Activated CD8-positive, alpha-beta memory T cell treated with anti-CD3 and anti-CD28 coated beads, Interleukin-2, amount 50 U/mL, for 24 hours (primary cell): ENCODE measurements around the gene DRC1.

ENCODE experiments used
- DNase-seq: peaks from one replicate; pipeline ENCODE4 v3.0.0-alpha.2; 2020; ENCODE audit errors: extremely low read depth

The DRC1 gene

DNA sequence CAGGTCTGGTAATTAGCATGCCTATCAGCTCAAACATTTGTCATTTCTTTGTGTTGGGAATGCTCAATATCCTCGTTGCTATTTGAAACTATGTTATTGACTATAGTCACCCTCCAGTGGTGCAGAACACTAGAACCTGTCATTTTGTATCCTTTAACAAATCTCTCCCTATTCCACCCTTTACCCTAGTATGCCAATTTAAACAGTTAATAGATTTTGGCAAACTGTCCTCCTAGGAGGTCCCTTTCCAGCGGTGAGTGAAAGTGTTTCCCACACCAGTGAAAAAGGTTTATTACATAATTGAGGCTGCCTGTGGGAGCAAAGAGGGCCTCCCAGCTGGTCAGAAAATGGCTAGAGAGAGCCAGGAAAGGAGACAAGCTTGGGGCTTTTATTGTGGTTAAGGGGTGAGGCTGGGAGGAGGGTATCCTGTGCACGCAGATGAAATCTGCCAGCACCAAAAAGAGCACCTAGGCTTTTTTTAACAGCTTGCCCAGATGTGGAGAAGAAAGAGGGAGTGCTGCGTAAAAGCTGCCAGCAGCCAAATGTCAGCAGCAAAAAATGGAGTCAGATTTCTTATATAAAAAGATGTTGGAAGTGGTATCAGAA is 1.8 kb upstream of the DRC1 start:
- no peak for DNase-seq

GRCh38 chr2:26400723-26401122 is 997 bp upstream of the DRC1 start:
- DNase-seq = no peak

DNA sequence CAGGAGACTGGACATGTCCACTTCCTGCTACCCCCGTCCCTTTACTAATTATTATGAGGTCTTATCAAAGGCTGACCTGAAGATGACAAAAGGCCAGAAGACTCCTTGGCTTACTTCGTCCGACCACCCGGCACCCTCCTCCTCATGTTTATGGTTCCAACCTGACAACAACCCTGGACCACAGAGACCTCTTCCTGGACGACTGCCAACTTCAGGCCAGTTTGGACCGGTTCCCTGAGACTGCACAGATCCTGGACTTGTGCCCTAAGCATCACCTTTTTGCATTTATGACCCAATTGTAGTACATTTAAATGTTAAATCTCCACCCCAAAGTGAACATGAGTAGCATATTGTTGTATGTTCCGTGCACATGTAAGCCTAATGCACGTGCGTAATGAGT is 5.8 kb downstream of the DRC1 start:
- DNase-seq = no peak

- DNase-seq = no peak
Observed at GRCh38 chr2:26409785-26410184, 8.1 kb downstream of the DRC1 start.

DNA sequence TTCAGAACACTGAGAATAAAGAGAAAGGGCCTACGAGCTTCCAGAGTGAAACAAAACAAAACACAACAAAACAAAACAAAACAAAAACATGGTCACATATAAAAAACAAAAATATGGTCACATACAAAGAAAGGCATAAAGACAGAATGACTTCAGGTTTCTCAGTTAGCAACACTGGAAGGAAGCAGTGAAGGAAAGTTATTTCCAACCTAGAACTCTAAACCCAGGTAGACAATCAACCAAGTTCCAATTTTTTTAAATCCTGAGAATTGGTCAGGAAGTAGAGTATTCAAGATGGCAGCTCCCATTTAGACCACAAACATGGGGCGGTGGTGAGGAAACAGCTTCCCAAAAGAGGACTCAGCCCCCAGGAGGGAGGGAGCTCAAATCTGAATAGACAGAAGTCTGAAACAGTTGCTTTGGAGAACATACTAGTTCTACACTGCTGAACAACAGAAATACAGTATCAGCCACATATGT is 9.1 kb downstream of the DRC1 start:
- DNase-seq = no peak

- no peak for DNase-seq
Observed at GRCh38 chr2:26411419-26411818, 9.7 kb downstream of the DRC1 start.

DNA sequence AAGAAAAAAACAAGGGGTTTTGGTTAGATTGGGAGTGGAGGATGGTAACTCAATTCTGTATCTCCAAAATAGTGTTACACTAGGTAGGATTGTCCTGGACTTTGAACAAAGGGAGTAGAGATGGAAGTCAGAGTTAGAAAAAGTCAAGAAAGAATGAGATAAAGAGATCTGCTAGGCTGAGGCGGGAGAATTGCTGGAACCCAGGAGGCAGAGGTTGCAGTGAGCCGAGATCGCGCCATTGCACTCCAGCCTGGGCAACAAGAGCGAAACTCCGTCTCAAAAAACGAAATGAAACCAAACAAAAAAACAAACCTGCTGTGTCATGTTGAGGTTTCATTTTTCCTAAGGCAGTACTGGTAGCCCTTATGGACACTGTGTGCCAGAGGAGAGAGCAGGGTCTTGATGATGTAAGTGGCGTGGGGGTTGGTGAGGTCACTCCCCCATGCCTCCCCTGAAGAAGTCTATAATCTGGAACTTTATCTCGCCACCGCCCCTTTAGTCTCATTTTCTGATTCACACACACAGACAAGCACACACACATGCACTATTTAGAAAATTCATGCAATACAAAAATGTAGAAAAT is 10.5 kb downstream of the DRC1 start:
- no peak for DNase-seq

- no peak for DNase-seq
Observed at GRCh38 chr2:26414311-26414710, 12.6 kb downstream of the DRC1 start.

DNA sequence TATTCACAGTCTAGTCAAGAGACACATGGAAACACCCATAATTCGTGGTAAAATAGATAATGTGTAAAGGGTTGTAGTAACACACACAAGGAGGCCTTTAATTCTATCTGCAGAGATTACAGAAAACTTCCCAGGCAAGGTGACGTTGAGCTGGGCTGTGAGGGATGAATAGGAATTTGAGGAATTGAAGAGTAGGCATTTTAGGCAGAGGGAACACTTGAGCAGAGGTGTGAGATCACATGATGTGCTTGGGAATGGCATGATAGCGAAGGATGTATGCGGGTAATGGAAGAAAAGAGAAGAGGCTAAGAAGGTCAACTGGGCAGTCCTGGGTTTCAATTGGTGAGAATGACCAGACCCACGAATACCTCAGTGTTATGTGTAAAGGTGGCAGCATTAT is 20.2 kb downstream of the DRC1 start:
- DNase-seq = no peak

DNA sequence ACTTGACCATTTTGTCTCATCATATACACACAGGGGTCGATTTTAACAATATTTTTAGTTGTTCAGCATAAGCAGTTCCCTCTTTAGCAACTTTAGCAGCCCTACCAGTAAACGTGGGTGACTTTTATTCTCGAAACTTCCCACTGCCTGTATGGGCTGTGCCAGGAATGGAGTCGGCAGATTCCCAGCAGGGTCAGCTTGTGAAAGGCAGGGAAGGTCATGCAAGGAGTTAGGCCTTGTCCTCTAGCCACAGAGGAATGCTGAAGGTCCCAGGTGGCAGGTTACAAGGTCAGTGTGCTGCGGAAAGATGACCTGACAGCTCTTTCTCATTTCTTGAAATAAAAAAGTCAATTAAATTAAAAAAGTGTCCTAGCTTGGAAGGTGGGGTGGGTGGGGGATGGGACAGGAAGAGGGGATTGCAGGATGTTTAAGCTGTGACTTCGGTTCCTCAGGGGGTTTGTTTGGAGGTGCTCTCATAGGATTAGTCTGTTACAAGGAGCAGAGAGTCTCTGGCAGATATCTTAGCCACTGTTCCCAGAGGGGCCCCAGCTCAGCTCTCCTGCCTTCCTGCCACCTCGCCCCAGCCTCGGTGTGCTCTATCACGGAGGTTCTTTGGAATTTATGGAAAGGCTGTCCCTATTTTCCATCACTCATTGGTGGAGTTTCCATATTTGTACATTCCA is 21.4 kb downstream of the DRC1 start:
- no peak for DNase-seq

DNA sequence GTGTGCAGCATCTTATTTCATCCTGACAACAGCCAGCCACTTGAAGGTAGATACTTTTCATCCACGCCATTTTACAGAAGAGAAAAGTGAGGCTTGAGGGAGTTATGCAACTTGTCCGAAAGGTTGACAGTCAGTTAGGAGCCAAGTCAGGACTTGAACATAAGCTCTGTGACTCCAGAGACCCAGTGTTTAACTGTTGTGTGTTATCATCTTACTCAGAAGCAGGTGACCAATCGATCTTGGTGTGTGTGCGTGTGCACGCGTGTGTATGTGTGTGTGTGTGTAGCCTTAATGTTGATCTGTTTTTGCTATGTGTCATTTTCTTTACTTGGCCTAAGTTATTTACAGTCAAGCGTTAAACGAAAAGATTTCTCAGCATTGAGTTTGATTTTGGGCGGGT is 22.0 kb downstream of the DRC1 start:
- DNase-seq = no peak

GRCh38 chr2:26424221-26424620 is 22.5 kb downstream of the DRC1 start:
- no peak for DNase-seq

DNA sequence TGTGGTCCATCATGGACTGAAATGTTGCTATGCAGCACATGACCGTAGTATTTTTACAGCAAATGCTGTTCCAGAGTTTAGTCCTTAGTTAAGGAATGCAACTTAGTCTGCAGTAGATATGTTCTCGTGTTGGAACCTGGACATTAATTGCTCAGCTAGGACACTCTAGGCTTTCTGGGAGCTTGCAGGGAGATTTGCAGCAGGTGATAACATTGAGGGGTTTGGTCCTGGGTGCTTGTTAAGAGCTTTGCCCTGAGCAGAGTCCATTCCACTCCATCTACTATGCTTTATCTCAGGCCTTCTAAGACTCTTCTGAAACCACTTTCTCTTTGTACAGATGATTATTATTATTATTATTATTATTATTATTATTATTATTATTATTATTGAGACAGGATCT is 27.1 kb downstream of the DRC1 start:
- no peak for DNase-seq

- no peak for DNase-seq
Observed at GRCh38 chr2:26429779-26430578, 28.3 kb downstream of the DRC1 start.

DNA sequence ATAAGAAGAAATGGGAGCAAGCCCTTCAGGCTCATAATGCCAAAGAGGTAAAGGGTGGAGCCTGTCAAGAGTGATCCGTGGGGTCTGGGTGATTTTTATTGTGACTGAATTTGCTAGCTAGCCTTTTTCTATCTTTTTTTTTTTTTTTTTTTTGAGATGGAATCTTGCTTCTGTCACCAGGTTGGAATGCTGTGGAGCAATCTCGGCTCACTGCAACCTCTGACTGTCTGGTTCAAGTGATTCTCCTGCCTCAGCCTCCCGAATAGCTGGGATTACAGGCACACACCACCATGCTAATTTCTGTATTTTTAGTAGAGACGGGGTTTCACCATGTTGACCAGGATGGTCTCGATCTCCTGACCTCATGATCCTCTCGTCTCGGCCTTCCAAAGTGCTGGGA is 29.1 kb downstream of the DRC1 start:
- no peak for DNase-seq

- DNase-seq = no peak
Observed at GRCh38 chr2:26432363-26432762, 30.6 kb downstream of the DRC1 start.

- no peak for DNase-seq
Observed at GRCh38 chr2:26432859-26433258, 31.1 kb downstream of the DRC1 start.

- DNase-seq = no peak
Observed at GRCh38 chr2:26435106-26435505, 33.4 kb downstream of the DRC1 start.

- DNase-seq = no peak
Observed at GRCh38 chr2:26438526-26438925, 36.8 kb downstream of the DRC1 start.

DNA sequence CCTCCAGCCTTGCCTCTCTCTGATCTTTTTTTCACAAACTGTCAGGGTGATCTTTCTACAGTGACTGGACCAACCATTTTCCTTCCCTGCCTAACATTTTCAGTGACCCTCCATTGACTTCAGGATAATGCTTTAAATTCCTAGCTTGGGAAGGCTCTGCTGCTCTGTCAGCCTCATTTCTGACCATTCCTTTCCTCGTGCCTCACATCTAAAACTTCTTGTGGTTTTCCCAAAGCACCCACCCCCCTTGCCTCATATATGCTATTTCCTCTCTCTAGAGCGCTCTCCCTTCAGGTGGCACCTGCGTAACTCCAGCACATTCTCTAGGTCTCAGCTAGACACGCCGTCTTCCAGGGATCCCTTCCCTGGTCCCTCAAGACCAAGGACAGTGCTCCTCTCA is 37.2 kb downstream of the DRC1 start:
- no peak for DNase-seq

DNA sequence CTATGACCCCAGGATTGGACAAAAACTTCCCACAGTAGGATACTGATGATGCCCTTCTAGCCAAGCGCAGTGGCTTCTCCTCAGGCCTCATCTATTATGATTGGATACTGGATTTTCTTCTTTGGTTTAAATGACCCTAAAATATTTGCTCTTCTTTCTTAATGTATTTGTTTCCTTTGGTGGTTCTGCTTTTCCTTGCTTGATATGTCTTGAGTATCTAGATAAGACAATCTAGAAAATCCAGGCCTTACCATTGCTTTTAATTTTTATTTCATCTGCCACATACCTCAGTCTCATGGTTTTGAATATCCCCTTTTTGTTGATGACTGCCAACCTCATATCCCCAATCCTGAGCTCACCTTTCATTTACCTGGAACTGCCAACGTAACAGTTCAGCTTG is 40.6 kb downstream of the DRC1 start:
- no peak for DNase-seq

DNA sequence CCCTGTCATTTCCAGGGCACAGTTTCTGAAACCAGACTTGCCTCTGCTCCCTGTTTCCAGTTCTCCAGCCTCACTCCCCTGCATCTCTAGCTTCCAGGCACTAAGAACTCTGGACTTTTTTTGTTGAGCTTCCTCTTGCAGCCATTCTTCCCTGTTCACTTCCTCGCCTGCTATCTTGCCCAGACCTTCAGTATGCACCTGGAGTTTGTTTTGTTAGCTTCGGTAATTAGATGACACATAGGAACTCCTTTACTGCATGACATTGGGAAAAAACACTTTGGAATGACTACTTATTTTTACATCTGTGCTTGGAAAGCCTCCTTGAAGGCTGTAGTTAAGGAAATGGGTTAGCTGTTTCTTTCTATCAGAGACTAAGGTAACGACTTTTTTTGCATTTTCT is 41.0 kb downstream of the DRC1 start:
- no peak for DNase-seq

DNA sequence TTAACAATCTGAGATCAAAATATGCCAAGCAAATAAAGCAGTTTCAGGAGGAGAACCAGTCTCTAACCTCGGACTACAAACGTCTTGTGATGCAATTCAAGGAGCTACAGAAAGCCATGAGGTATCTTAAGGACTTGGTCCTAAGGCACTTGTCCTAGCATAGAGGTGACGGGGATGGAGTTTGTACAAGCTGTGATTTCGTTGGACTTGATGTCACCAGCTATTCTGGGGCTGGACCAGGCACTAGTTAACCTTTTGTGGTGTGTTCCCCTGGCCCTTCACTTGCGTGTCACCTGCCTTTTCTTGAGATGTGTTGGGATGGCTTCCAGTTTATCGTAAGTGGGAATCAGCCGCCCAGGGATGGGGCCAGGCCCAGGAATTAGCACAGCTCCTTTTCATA is 42.5 kb downstream of the DRC1 start:
- no peak for DNase-seq
